Tibial nerve (tissue), 4 donors: ENCODE data around the gene SIRPA. TPM values are rescaled to one million over a fixed set of nuclear protein-coding genes. Genes with fewer than 3 reads are reported as not detected.

Source experiments
- DNase-seq, 2 donors: peaks; one replicate each; pipeline ENCODE4 v3.0.0-alpha.2; 2019; ENCODE audit warnings: low spot score in 2 of 2
- H3K27ac ChIP-seq, 4 donors: fragments of 200-600 bp; sonication (generic) in 3 of 4; one replicate each; pipeline ENCODE4 v1.5.1; 2017 to 2019; ENCODE audit warnings: mild to moderate bottlenecking in 1 of 4
- H3K27me3 ChIP-seq, 2 donors: fragments of 200-600 bp; sonication (generic) in 1 of 2; one replicate each; pipeline versions ENCODE4 v1.5.1 to v1.6.0; 2017 to 2019
- H3K36me3 ChIP-seq, 3 donors: fragments of 200-600 bp; sonication (generic); one replicate each; pipeline ENCODE4 v1.5.1; 2018 to 2019
- H3K4me1 ChIP-seq, 4 donors: fragments of 200-600 bp; sonication (generic) in 3 of 4; one replicate each; pipeline ENCODE4 v1.5.1; 2017 to 2019
- H3K4me3 ChIP-seq, 4 donors: fragments of 200-600 bp; sonication (generic) in 3 of 4; one replicate each; pipeline ENCODE4 v1.5.1; 2017 to 2019; ENCODE audit warnings: mild to moderate bottlenecking in 1 of 4, moderate library complexity in 1 of 4
- H3K9me3 ChIP-seq, 4 donors: fragments of 200-600 bp; sonication (generic) in 3 of 4; one replicate each; pipeline ENCODE4 v1.5.1; 2017 to 2019
- EP300 ChIP-seq, 2 donors: sonication (generic); formaldehyde crosslinking; IDR thresholded peaks; one replicate each; pipeline ENCODE4 v1.6.1; 2017; ENCODE audit warnings: antibody characterized with exemption in 2 of 2, mild to moderate bottlenecking in 1 of 2
- POLR2A ChIP-seq, 2 donors: fragments of 450-650 bp; IDR thresholded peaks; one replicate each; pipeline ENCODE4 v1.6.1; 2017; ENCODE audit warnings: antibody characterized with exemption in 2 of 2, mild to moderate bottlenecking in 2 of 2, moderate library complexity in 2 of 2
- WGBS, 2 donors: methylation state at CpG; one replicate each; pipeline ENCODE4 v1.1.5; 2018; 5-methylcytosine and 5-hydroxymethylcytosine counted together
- total RNA-seq, 4 donors: library from RNA; depleted of rRNA; stranded (reverse); fragments of >200 nt; gene quantifications; one replicate each; pipeline ENCODE4 v1.1.0, GENCODE V29; 2016
- TF ChIP-seq, protein P1 (sequence below), 5 experiments: fragments of 200-600 bp in 3 of 5; fragments of 450-650 bp in 2 of 5; sonication (generic) in 3 of 5; IDR thresholded peaks; one replicate each; pipeline ENCODE4 v1.5.1; 2016 to 2019; ENCODE audit warnings: antibody characterized with exemption in 5 of 5, mild to moderate bottlenecking in 3 of 5, moderate library complexity in 2 of 5

The SIRPA gene
- total RNA-seq, 4 donors from 2014 or later = 31.7 to 53.0 (median 41.1) TPM

GRCh38 chr20:1937316-1937976 is 42.2 kb downstream of the SIRPA start:
- DNase-seq = no peak
- Histone ChIP-seq H3K27me3 (no peaks in the 10 kb centered on the region), H3K4me1 (peaks cover 0 to 37% (median 2%) of the 10 kb centered on the region in 4 donors), H3K27ac (no peak overlapping the region), H3K9me3 (no peaks in the 10 kb centered on the region), H3K4me3 (no peak overlapping the region), H3K36me3 (peaks cover 0 to 44% (median 0%) of the 10 kb centered on the region in 3 donors)
- WGBS, 2 donors = 91 to 92% methylated on average over 24 to 25 of the region's 25 CpGs
- TF ChIP-seq POLR2A (IDR thresholded peaks at IDR 0.05) = no peak
- TF ChIP-seq EP300 (IDR thresholded peaks at IDR 0.05) = no peak
- TF ChIP-seq, protein P1, sequence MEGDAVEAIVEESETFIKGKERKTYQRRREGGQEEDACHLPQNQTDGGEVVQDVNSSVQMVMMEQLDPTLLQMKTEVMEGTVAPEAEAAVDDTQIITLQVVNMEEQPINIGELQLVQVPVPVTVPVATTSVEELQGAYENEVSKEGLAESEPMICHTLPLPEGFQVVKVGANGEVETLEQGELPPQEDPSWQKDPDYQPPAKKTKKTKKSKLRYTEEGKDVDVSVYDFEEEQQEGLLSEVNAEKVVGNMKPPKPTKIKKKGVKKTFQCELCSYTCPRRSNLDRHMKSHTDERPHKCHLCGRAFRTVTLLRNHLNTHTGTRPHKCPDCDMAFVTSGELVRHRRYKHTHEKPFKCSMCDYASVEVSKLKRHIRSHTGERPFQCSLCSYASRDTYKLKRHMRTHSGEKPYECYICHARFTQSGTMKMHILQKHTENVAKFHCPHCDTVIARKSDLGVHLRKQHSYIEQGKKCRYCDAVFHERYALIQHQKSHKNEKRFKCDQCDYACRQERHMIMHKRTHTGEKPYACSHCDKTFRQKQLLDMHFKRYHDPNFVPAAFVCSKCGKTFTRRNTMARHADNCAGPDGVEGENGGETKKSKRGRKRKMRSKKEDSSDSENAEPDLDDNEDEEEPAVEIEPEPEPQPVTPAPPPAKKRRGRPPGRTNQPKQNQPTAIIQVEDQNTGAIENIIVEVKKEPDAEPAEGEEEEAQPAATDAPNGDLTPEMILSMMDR (IDR thresholded peaks at IDR 0.05) = no peak

DNA sequence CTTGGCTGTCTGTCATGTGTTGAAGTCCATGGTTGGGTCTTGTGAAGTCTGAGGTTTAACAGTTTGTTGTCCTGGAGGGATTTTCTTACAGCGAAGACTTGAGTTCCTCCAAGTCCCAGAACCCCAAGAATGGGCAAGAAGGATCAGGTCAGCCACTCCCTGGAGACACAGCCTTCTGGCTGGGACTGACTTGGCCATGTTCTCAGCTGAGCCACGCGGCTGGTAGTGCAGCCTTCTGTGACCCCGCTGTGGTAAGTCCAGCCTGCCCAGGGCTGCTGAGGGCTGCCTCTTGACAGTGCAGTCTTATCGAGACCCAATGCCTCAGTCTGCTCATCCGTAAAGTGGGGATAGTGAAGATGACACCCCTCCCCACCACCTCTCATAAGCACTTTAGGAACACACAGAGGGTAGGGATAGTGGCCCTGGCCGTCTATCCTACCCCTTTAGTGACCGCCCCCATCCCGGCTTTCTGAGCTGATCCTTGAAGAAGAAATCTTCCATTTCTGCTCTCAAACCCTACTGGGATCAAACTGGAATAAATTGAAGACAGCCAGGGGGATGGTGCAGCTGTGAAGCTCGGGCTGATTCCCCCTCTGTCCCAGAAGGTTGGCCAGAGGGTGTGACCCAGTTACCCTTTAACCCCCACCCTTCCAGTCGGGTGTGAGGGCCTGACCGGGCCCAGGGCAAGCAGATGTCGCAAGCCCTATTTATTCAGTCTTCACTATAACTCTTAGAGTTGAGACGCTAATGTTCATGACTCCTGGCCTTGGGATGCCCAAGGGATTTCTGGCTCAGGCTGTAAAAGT is 43.5 kb downstream of the SIRPA start:
- no peaks in the 10 kb centered on the region for H3K9me3 ChIP-seq
- H3K27me3 ChIP-seq = no peaks in the 10 kb centered on the region
- H3K4me3 ChIP-seq = no peak overlapping the region
- no peak for TF ChIP-seq POLR2A (IDR thresholded peaks at IDR 0.05)
- peaks cover 0 to 44% (median 0%) of the 10 kb centered on the region in 3 donors for H3K36me3 ChIP-seq
- whole genome bisulfite sequencing, 2 donors = 78% methylated on average over 12 to 14 of the region's 14 CpGs
- peak overlapping the region in 1 of 4 donors; percentile 32 for H3K27ac ChIP-seq
- DNase-seq = no peak
- peaks cover 0 to 44% (median 2%) of the 10 kb centered on the region in 4 donors for H3K4me1 ChIP-seq

- H3K27me3 ChIP-seq = no peaks in the 10 kb centered on the region
- H3K4me3 ChIP-seq = no peak overlapping the region
- 89 to 92% methylated on average over 4 of the region's 4 CpGs for WGBS, 2 donors
- no peak for DNase-seq
- H3K4me1 ChIP-seq = peaks cover 0 to 45% (median 4%) of the 10 kb centered on the region in 4 donors
- no peaks in the 10 kb centered on the region for H3K9me3 ChIP-seq
- no peak for TF ChIP-seq EP300 (IDR thresholded peaks at IDR 0.05)
- no peak for TF ChIP-seq POLR2A (IDR thresholded peaks at IDR 0.05)
- TF ChIP-seq, protein P1 (IDR thresholded peaks at IDR 0.05) = no peak
- H3K36me3 ChIP-seq = peaks cover 0 to 44% (median 0%) of the 10 kb centered on the region in 3 donors
- peak overlapping the region in 1 of 4 donors; percentile 32 for H3K27ac ChIP-seq
Observed at GRCh38 chr20:1939270-1939595, 44.0 kb downstream of the SIRPA start.

- no peak for DNase-seq
- H3K4me3 ChIP-seq = no peak overlapping the region
- H3K27me3 ChIP-seq = no peaks in the 10 kb centered on the region
- peaks cover 0 to 46% (median 6%) of the 10 kb centered on the region in 4 donors for H3K4me1 ChIP-seq
- no peaks in the 10 kb centered on the region for H3K9me3 ChIP-seq
- 84 to 87% methylated on average over 5 of the region's 5 CpGs for whole genome bisulfite sequencing, 2 donors
- peaks cover 0 to 33% (median 0%) of the 10 kb centered on the region in 3 donors for H3K36me3 ChIP-seq
- peak overlapping the region in 2 of 4 donors; percentile 24 to 80 for H3K27ac ChIP-seq
- no peak for TF ChIP-seq EP300 (IDR thresholded peaks at IDR 0.05)
- no peak for TF ChIP-seq POLR2A (IDR thresholded peaks at IDR 0.05)
- TF ChIP-seq, protein P1 (IDR thresholded peaks at IDR 0.05) = no peak
Observed at GRCh38 chr20:1940581-1940980, 45.4 kb downstream of the SIRPA start.

- Histone ChIP-seq H3K4me1 (peaks cover 0 to 53% (median 6%) of the 10 kb centered on the region in 4 donors), H3K27ac (peak overlapping the region in 1 of 4 donors; percentile 80), H3K27me3 (no peaks in the 10 kb centered on the region), H3K36me3 (peaks cover 0 to 30% (median 0%) of the 10 kb centered on the region in 3 donors), H3K4me3 (no peak overlapping the region), H3K9me3 (no peaks in the 10 kb centered on the region)
- 42 to 51% methylated on average over 8 of the region's 8 CpGs for whole genome bisulfite sequencing, 2 donors
- TF ChIP-seq EP300 (IDR thresholded peaks at IDR 0.05) (peak in 1 of 2 donors; percentile 70), POLR2A (IDR thresholded peaks at IDR 0.05) (no peak)
- TF ChIP-seq, protein P1 (IDR thresholded peaks at IDR 0.05) = no peak
- no peak for DNase-seq
Observed at GRCh38 chr20:1941226-1941625, 46.0 kb downstream of the SIRPA start.
